Keratinocyte (primary cell): ENCODE data around the gene PRKN.

Experiments
- EZH2 ChIP-seq: IDR thresholded peaks from one replicate; pipeline ENCODE4 v1.6.1; 2012; ENCODE audit warnings: inconsistent platforms, mild to moderate bottlenecking, low read length, moderate library complexity
- TF ChIP-seq, protein P1 (sequence below), 3 experiments: IDR thresholded peaks in 1 of 3; conservative IDR thresholded peaks in 1 of 3; optimal IDR thresholded peaks in 1 of 3; 2 replicates in 2 of 3; 3 replicates in 1 of 3; pipeline versions ENCODE3 to v1.5.1; 2011; ENCODE audit warnings: low read length in 3 of 3, mild to moderate bottlenecking in 3 of 3, moderate library complexity in 2 of 3, control low read depth in 1 of 3, inconsistent platforms in 1 of 3; ENCODE audit not compliant: insufficient read depth in 2 of 3; ENCODE audit errors: extremely low read depth in 1 of 3

DNA sequence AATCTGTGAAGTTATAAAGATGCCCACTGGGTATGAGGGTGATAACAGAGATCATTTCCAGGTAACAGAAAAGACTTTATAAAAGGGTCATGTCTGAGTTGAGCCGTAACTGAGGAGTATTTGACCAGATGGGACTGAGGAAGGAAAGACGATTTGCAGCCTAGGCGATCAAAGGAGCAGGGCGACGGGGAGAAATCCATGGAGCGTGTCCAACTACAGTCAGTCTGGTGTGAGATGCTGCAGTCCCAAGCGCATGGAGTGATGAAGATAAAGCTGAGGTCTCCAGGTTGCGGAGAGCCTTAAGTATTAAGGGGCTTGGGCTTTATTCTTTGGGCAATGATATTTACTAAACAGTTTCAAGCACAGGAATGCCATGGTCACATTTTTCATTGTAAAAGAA lies 166.7 kb downstream of the PRKN start:
- TF ChIP-seq, protein P1, sequence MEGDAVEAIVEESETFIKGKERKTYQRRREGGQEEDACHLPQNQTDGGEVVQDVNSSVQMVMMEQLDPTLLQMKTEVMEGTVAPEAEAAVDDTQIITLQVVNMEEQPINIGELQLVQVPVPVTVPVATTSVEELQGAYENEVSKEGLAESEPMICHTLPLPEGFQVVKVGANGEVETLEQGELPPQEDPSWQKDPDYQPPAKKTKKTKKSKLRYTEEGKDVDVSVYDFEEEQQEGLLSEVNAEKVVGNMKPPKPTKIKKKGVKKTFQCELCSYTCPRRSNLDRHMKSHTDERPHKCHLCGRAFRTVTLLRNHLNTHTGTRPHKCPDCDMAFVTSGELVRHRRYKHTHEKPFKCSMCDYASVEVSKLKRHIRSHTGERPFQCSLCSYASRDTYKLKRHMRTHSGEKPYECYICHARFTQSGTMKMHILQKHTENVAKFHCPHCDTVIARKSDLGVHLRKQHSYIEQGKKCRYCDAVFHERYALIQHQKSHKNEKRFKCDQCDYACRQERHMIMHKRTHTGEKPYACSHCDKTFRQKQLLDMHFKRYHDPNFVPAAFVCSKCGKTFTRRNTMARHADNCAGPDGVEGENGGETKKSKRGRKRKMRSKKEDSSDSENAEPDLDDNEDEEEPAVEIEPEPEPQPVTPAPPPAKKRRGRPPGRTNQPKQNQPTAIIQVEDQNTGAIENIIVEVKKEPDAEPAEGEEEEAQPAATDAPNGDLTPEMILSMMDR (optimal IDR thresholded peaks at IDR 0.05 in 1 of 3, IDR thresholded peaks at IDR 0.05 in 1 of 3, conservative IDR thresholded peaks at IDR 0.05 in 1 of 3; ENCODE audit: extremely low read depth in 1 of 3, insufficient read depth in 2 of 3, low read length in 3 of 3): no peak
- TF ChIP-seq EZH2: no peak
